Right ventricle myocardium superior (tissue), 1 donor: ENCODE results near the gene HJURP. TPM values are rescaled to one million over a fixed set of nuclear protein-coding genes. Genes with fewer than 3 reads are reported as not detected.

Source experiments
- ATAC-seq: fragments of 200-7000 bp; cut with Tn5 transposase; one replicate; pipeline ENCODE4 v1.9.1; 2020; ENCODE audit warnings: mild to moderate bottlenecking; ENCODE audit not compliant: poor library complexity
- DNase-seq: peaks from one replicate; pipeline ENCODE4 v3.0.0-alpha.2; 2020
- intact Hi-C: fragments of 100-400 bp; cut with DNase I; formaldehyde crosslinking; loops from one replicate; pipeline ENCODE4 v1.11.2; 2022
- total RNA-seq: library from RNA; stranded (reverse); fragmentation: NEBNext Ultra II Directional; extraction: Animal tissue kit (Norgen Biotek cat#: 25700); gene quantifications from one replicate; pipeline ENCODE4 v1.2.1, GENCODE V29; 2021
- donor health status: DM: no; HTN: yes; CAD: no; lungs with severe emphysema.

The HJURP gene
- total RNA-seq, 1 donor from 2014 or later: 0.40 TPM

DNA sequence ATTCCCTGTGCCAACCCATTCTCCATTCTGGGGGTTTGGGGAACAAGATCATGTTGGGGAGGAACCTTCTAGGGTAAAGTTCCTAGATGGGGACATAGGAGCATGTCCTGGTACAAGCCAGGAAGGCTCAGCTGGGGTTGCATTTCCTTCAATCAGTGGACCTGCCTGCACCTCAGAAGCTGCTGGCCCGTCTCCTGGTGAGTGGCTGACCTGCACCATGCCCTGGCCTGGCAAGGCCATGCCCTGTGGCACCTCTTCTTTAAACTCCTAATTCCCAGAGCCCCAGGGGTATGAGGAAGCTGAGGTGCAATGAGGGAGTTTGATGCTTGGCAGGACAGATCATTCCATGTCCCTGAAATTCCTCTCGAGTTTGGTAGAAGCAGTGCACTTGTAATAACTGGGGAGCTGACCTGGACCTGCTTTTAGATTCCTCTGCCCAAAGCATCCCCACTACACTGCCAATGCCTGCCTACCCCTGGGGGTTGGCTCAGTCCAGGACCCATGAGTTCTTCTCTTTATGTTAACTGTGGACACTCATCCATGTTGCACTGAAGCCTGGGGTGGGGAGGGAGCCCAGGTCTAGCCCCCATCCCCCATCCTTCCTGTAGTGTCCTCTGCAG is 50.9 kb downstream of the HJURP start:
- no peak for ATAC-seq
- intact Hi-C loops: no loop called here
- no peak for DNase-seq

GRCh38 chr2:233802132-233802815 is 52.1 kb downstream of the HJURP start:
- no peak for ATAC-seq
- no peak for DNase-seq
- intact Hi-C loops: no loop called here

DNA sequence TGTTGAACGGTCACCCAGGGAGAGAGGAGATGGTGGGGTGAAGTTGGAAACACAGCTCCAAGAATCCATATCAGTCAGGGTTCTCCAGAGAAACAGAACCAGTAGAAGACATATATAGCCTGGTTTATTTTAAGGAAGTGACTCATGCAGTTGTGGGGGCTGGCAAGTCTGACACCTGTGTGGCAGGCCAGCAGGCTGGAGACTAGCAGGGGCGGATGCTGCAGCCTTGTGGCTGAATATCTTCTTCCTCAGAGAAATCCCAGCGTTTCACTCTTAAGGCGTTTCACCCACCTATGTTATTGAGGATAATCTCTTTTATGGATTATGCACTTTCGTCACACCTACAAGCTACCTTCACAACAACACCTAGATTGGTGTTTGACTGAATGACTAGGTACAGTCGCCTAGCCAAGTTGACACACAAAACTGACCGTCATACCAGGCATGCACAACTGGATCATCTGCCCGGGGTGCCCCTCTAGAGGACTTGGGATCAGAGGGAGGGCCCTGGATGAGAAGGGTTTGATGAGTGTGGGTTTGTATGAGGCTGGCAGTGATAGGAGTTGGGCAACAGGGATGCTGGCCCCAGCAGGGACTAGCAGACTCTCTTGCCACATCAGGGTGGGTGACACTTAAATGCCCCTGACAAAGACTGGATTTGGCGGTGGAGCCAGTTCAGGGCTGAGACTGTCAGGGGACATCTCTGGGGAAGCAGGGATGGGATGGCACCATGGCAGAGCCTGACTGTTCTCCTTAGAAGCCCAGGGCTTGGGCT is 52.8 kb downstream of the HJURP start:
- ATAC-seq (no peak), DNase-seq (no peak)
- intact Hi-C loops: no loop called here

DNA sequence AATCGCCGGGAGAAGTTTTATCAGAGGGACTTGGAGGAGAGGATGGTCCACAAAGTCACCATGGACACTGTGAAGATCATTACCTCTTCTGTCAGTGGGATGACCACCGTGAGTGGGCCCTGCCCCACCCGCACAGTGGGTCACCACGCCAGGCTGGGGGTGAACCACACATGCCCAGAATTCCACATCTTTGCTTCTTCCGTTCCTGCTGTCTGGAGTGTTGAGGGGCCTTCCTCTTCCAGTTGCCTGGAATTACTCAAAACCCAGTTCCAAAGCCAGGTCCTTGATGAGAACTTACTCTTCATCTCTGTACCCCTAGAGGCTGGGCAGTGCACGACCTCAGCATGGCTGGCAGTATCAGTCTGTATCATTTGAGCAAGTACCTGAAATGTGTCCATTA is 54.1 kb downstream of the HJURP start:
- ATAC-seq: no peak
- DNase-seq: no peak

GRCh38 chr2:233799716-233800115 is 54.6 kb downstream of the HJURP start:
- intact Hi-C loops: no loop called here
- DNase-seq: no peak
- no peak for ATAC-seq

More for the DNA sequence above, 54.1 kb downstream of the HJURP start:
- intact Hi-C loops: no loop called here

- intact Hi-C loops: no loop called here
- no peak for DNase-seq
- no peak for ATAC-seq
These were observed 55.2 kb downstream of the HJURP start for GRCh38 chr2:233799087-233799665.

DNA sequence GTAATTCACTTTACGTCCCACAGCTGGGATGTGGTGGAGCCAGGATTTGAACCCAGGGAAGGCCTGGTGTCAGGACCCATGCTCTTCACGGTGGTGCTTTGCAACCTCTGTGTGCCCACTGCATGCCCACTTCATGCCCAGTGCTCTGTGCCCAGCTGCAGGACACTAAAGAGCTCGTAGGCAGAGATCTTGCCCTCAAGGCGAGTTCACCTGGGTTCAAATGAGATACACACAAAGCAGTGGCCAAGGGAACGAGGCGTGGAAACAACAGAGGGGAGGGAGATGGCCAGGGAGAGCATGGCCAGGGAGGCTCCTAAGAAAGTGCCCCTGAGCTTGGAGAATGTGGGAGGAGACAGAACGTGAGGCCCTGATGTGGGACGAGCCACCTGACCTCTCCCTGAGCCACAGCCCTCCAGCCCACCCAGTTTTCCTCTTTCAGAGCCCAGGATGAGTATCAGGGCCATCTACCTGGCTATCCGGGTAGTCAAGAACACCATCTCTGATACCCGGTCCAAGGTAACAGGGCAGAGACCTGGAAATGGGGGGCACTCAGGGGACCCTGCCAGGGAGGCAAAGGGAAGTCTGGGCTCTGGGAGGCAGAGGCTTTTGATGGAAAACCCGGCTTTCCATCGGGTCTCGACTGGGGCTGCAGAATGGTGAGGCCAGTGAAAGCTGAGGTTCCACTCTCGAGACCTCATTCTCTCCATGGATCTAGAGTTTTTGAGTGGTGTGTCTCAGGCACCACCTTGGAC is 55.8 kb downstream of the HJURP start:
- intact Hi-C loops: no loop called here
- DNase-seq: no peak
- no peak for ATAC-seq

DNA sequence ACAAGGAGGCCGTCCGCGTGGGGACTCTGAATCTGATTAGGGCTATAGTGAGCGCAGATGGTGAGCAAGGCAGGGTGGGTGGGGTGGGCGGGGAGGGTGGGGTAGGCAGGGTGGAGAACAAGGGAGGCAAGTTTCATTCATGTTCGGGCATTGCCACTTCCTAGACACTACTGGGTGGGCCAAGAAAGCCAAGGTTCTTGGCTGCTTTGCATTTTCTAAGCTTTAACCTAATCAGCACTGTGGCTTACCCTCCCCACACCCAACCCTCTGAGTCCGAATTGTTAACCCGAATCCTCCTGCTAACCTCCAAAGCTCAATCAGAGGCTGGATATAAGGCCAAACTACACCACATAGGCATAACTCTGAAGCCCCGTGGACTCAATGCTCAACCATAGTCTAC is 58.1 kb downstream of the HJURP start:
- DNase-seq (no peak), ATAC-seq (no peak)
- intact Hi-C loops: no loop called here

DNA sequence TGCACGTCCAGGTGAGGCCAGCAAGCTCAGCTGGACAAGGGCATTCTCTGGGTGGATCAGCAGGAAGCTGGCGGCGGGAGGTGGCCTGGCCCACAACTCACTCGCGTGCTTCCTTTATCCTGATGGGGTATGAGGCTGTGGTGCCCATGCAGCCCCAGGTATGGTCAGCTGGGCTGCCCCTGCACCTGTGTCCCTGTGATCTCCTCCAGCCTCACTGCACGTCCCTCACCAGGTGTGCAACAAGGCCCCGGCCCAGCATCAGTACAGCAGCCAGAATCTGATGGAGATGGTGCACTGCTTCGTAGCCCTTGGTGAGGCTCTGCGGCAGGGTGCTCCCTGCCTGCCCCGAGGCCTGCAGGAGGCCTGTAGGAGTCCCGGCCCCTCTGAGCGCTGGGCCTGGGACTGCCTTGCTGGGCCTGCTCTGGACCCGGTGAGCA is 58.6 kb downstream of the HJURP start:
- intact Hi-C loops: no loop called here
- ATAC-seq (no peak), DNase-seq (no peak)

- intact Hi-C loops: no loop called here
- ATAC-seq: no peak
- no peak for DNase-seq
These were observed 60.1 kb downstream of the HJURP start for GRCh38 chr2:233794128-233794658.

DNA sequence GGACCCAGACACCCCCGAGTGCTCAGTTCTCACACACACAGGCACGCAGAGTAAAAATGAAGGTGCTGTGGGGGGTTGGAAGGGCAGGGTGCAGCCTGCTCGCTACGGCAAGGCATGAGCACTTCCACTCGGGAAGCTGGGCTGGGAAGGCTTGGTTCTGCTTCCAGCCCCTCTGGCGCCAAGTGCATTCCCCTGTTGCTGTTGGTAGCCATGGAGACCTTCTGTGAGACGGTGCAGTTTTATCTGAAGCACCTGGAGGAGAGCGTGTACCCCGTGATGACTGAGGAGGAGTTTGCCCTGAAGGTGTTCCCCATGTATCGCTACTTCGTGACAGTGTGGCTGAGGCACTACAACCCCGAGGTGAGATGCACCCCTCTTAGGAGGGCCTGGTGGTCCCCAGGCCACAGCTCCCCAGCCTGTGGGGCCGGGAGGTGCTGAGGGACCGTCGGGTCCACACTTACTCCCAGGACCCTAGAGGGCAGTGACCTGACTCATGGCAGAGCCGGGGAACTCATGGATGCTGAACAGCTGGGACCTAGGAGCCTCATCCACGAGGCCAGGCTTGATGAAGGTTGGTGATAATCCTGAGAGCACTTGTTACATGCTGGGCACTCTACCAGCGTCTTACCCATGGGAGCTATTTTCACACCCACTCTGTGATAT is 60.7 kb downstream of the HJURP start:
- ATAC-seq: no peak
- no peak for DNase-seq
- intact Hi-C loops: no loop called here

GRCh38 chr2:233792720-233793119 is 61.6 kb downstream of the HJURP start:
- ATAC-seq: no peak
- DNase-seq: no peak
- intact Hi-C loops: no loop called here

GRCh38 chr2:233791883-233792329 is 62.4 kb downstream of the HJURP start:
- intact Hi-C loops: no loop called here
- DNase-seq (no peak), ATAC-seq (no peak)

- intact Hi-C loops: no loop called here
- DNase-seq (no peak), ATAC-seq (no peak)
These were observed 63.0 kb downstream of the HJURP start for GRCh38 chr2:233791151-233791882.

- ATAC-seq: no peak
- intact Hi-C loops: no loop called here
- DNase-seq: no peak
These were observed 64.8 kb downstream of the HJURP start for GRCh38 chr2:233789554-233789953.
